H1 (cell line): ENCODE measurements around the gene NOS1AP. TPM values are rescaled to one million over a fixed set of nuclear protein-coding genes. Genes with fewer than 3 reads are reported as not detected.

Experiments
- CHD1 ChIP-seq: IDR thresholded peaks from 2 replicates; pipeline ENCODE4 v1.6.1; 2012; ENCODE audit warnings: low read depth, low read length, improper control_type of control experiment
- HDAC2 ChIP-seq, 2 experiments: fragments of 300-600 bp in 1 of 2; sonication (generic) in 1 of 2; IDR thresholded peaks; 2 replicates each; pipeline ENCODE4 v1.6.1; 2011 to 2012; ENCODE audit warnings: low read depth in 2 of 2, low read length in 2 of 2, mild to moderate bottlenecking in 2 of 2, moderate library complexity in 2 of 2, borderline replicate concordance in 1 of 2, inconsistent platforms in 1 of 2
- polyA plus RNA-seq, 7 experiments: library from polyadenylated mRNA; depleted of rRNA in 3 of 7; stranded (reverse) in 5 of 7; unstranded in 2 of 7; fragments of >200 nt in 5 of 7; fragments of 200-250 nt in 2 of 7; gene quantifications; 1 replicate in 5 of 7; 2 replicates in 1 of 7; 4 replicates in 1 of 7; pipeline versions ENCODE4 v1.2.1 to v1.2.3, GENCODE V29; 2011 to 2013; ENCODE audit warnings: missing spikeins in 2 of 7, mixed read lengths in 2 of 7
- total RNA-seq: library from RNA; stranded (reverse); fragmentation: NEBNext Ultra II Directional; extraction: Animal tissue kit (Norgen Biotek cat#: 25700); gene quantifications from 2 replicates; pipeline ENCODE4 v1.2.1, GENCODE V29; 2021

Gene NOS1AP
- total and polyA plus RNA-seq, 2 of the 8 experiments (the other 6 are each of a cell fraction or from before 2014, with no cell fraction given): 2.4 to 12.1 TPM

DNA sequence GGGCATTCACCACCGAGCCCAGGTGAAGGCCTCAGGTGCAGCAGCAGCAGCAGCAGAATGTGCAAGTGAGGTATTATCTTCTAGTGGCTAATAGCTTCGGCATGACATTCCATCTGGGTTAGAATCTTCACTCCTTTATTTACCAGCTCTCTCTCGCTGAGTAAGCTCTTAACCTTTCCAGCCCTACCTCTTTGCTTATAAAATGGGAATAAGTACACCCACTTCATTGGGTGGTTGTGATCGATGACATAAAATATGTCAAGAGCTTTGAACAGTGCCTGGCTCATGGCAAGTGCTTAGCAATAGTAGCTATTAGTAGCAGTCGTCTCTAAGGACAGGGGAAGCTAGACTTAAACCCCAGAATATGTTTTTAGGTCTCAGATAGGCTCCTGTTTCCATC is 149.5 kb downstream of the NOS1AP start (continued):
- no peak for TF ChIP-seq HDAC2 (IDR thresholded peaks at IDR 0.05; ENCODE audit: borderline replicate concordance in 1 of 2, low read depth in 2 of 2, low read length in 2 of 2)
- no peak for TF ChIP-seq CHD1
